Pancreas (tissue), 10 donors: Measurements from ENCODE around the gene PKP4. TPM values are rescaled to one million over a fixed set of nuclear protein-coding genes. Genes with fewer than 3 reads are reported as not detected.

Source experiments
- ATAC-seq, 4 donors: fragments of 200-7000 bp; cut with Tn5 transposase; one replicate each; pipeline versions ENCODE4 v1.8.0 to v1.9.1; 2020; ENCODE audit warnings: mild to moderate bottlenecking in 4 of 4, moderate library complexity in 4 of 4
- DNase-seq, 6 donors: peaks; one replicate each; pipeline ENCODE4 v3.0.0-alpha.2; 2020
- FAIRE-seq: peaks from 2 replicates; lab custom pipeline; 2012; peaks lifted over from hg19 to GRCh38; lab: Jason Lieb, UNC
- H3K27ac ChIP-seq, 4 donors: fragments of 200-600 bp; sonication (generic); 1 replicate in 3 of 4; 2 replicates in 1 of 4; pipeline versions ENCODE4 v1.5.0 to v1.8.0; 2020
- H3K27me3 ChIP-seq, 4 donors: fragments of 200-600 bp; one replicate each; pipeline ENCODE4 v1.8.0; 2021
- H3K36me3 ChIP-seq, 3 donors: fragments of 200-600 bp; sonication (generic) in 1 of 3; one replicate each; pipeline versions ENCODE4 v1.5.0 to v1.8.0; 2020 to 2021
- H3K4me1 ChIP-seq, 3 donors: fragments of 200-600 bp; one replicate each; pipeline ENCODE4 v1.8.0; 2021
- H3K4me3 ChIP-seq, 4 donors: fragments of 200-600 bp; sonication (generic) in 2 of 4; one replicate each; pipeline versions ENCODE4 v1.5.0 to v1.8.0; 2020 to 2021
- H3K9me3 ChIP-seq, 4 donors: fragments of 200-600 bp; one replicate each; pipeline ENCODE4 v1.8.0; 2021
- CTCF ChIP-seq, 4 donors: fragments of 200-600 bp; sonication (generic) in 3 of 4; IDR thresholded peaks; one replicate each; pipeline versions ENCODE4 v1.5.0 to v1.8.0; 2021; ENCODE audit warnings: antibody characterized with exemption in 4 of 4
- WGBS, 2 donors: extraction: QIAGEN DNeasy Blood & Tissue Kit; methylation state at CpG; one replicate each; pipeline ENCODE4 v1.1.7; 2013; 5-methylcytosine and 5-hydroxymethylcytosine counted together
- intact Hi-C, 3 donors: fragments of 100-400 bp; cut with DNase I; formaldehyde crosslinking; loops; one replicate each; pipeline versions ENCODE4 v1.11.1 to v1.14.2; 2022
- polyA plus RNA-seq, 2 donors: library from polyadenylated mRNA; stranded (reverse); fragments of 200-250 nt; gene quantifications; one replicate each; pipeline ENCODE4 v1.2.3, GENCODE V29; 2013
- total RNA-seq, 6 donors: library from RNA; stranded (reverse); fragmentation: NEBNext Ultra II Directional in 4 of 6; extraction: Animal tissue kit (Norgen Biotek cat#: 25700) in 4 of 6; gene quantifications; one replicate each; pipeline versions ENCODE4 v1.2.1 to v1.2.4, GENCODE V29; 2021 to 2023
- donor health status: healthy with polysubstance abuse.
- donor health status: DM: no; HTN: no; CAD: no; lungs with moderate emphysema.
- donor health status: DM: no; HTN: no; CAD: no.
- donor health status: control.
- donor health status: control.
- donor health status: Bipolar disorder and iron deficiency.
- donor health status: DM: yes; HTN: yes; CAD: no.
- donor health status: DM: no; HTN: no; CAD: no.
- donor health status: DM: no; HTN: no; CAD: no.
- donor health status: DM: yes; HTN: yes; CAD: no.

Gene PKP4
- total and polyA plus RNA-seq, 8 donors = 20.4 to 46.2 (median 28.8) TPM

- 12 to 15% methylated on average over 2 of the region's 2 CpGs for WGBS, 2 donors
- FAIRE-seq (no peak), DNase-seq (peak in 3 of 6 donors; percentile 13 to 21 (median 16)), ATAC-seq (peak in 3 of 4 donors; percentile 56 to 87 (median 68))
- H3K4me3 ChIP-seq = no peak overlapping the region
- intact Hi-C loops = no loop called here
- H3K4me1 ChIP-seq = peaks cover 0 to 8% (median 0%) of the 10 kb centered on the region in 3 donors
- no peaks in the 10 kb centered on the region for H3K27me3 ChIP-seq
- H3K9me3 ChIP-seq = no peaks in the 10 kb centered on the region
- no peaks in the 10 kb centered on the region for H3K36me3 ChIP-seq
- no peak for TF ChIP-seq CTCF (IDR thresholded peaks at IDR 0.05)
- no peak overlapping the region for H3K27ac ChIP-seq
These were observed 145.3 kb downstream of the PKP4 start for GRCh38 chr2:158602027-158602426.

- Histone ChIP-seq H3K27ac (no peak overlapping the region), H3K36me3 (no peaks in the 10 kb centered on the region), H3K9me3 (no peaks in the 10 kb centered on the region), H3K4me1 (peaks cover 0 to 8% (median 0%) of the 10 kb centered on the region in 3 donors), H3K27me3 (no peaks in the 10 kb centered on the region), H3K4me3 (no peak overlapping the region)
- WGBS, 2 donors = 95 to 96% methylated on average over 3 of the region's 3 CpGs
- ATAC-seq = no peak
- no peak for DNase-seq
- TF ChIP-seq CTCF (IDR thresholded peaks at IDR 0.05) = no peak
- intact Hi-C loops = no loop called here
- no peak for FAIRE-seq
These were observed 146.5 kb downstream of the PKP4 start for GRCh38 chr2:158603205-158603604.

- Histone ChIP-seq H3K36me3 (no peaks in the 10 kb centered on the region), H3K4me1 (peaks cover 0 to 8% (median 0%) of the 10 kb centered on the region in 3 donors), H3K4me3 (no peak overlapping the region), H3K27ac (no peak overlapping the region), H3K9me3 (no peaks in the 10 kb centered on the region), H3K27me3 (no peaks in the 10 kb centered on the region)
- ATAC-seq (no peak), FAIRE-seq (no peak), DNase-seq (no peak)
- TF ChIP-seq CTCF (IDR thresholded peaks at IDR 0.05) = no peak
- WGBS, 2 donors = 88 to 90% methylated on average over 6 of the region's 6 CpGs
- intact Hi-C loops = no loop called here
These were observed 147.2 kb downstream of the PKP4 start for GRCh38 chr2:158603986-158604385.

- TF ChIP-seq CTCF (IDR thresholded peaks at IDR 0.05) = no peak
- FAIRE-seq = no peak
- Histone ChIP-seq H3K27ac (no peak overlapping the region), H3K9me3 (no peaks in the 10 kb centered on the region), H3K27me3 (no peaks in the 10 kb centered on the region), H3K4me1 (no peaks in the 10 kb centered on the region), H3K4me3 (no peak overlapping the region), H3K36me3 (no peaks in the 10 kb centered on the region)
- ATAC-seq = no peak
- 89 to 96% methylated on average over 4 of the region's 4 CpGs for WGBS, 2 donors
- intact Hi-C loops = no loop called here
- no peak for DNase-seq
These were observed 153.3 kb downstream of the PKP4 start for GRCh38 chr2:158610059-158610458.

- FAIRE-seq = no peak
These were observed 159.8 kb downstream of the PKP4 start for GRCh38 chr2:158616480-158617000.

More at GRCh38 chr2:158616480-158617000, 159.8 kb downstream of the PKP4 start:
- no peak for TF ChIP-seq CTCF (IDR thresholded peaks at IDR 0.05)
- Histone ChIP-seq H3K4me1 (peaks cover 0 to 8% (median 0%) of the 10 kb centered on the region in 3 donors), H3K27me3 (no peaks in the 10 kb centered on the region), H3K36me3 (peaks cover 0 to 6% (median 0%) of the 10 kb centered on the region in 3 donors), H3K9me3 (no peaks in the 10 kb centered on the region), H3K4me3 (no peak overlapping the region), H3K27ac (no peak overlapping the region)
- intact Hi-C loops = no loop called here
- WGBS, 2 donors = 89 to 94% methylated on average over 3 of the region's 3 CpGs
- ATAC-seq = no peak
- no peak for DNase-seq
